Suprapubic skin (tissue), 4 donors: ENCODE data around the gene CNN2.

Source experiments
- CTCF ChIP-seq, 2 donors: fragments of 200-600 bp in 1 of 2; fragments of 450-650 bp in 1 of 2; sonication (generic) in 1 of 2; IDR thresholded peaks; one replicate each; pipeline ENCODE4 v1.5.1; 2016 to 2019; ENCODE audit warnings: antibody characterized with exemption in 2 of 2, mild to moderate bottlenecking in 1 of 2, moderate library complexity in 1 of 2
- POLR2A ChIP-seq, 2 donors: fragments of 450-650 bp; IDR thresholded peaks; one replicate each; pipeline ENCODE4 v1.6.1; 2017; ENCODE audit warnings: antibody characterized with exemption in 2 of 2, mild to moderate bottlenecking in 2 of 2, moderate library complexity in 2 of 2
- POLR2AphosphoS5 ChIP-seq, 3 donors: sonication (generic); formaldehyde crosslinking; IDR thresholded peaks; one replicate each; pipeline ENCODE4 v1.6.1; 2017; ENCODE audit warnings: antibody characterized with exemption in 3 of 3

DNA sequence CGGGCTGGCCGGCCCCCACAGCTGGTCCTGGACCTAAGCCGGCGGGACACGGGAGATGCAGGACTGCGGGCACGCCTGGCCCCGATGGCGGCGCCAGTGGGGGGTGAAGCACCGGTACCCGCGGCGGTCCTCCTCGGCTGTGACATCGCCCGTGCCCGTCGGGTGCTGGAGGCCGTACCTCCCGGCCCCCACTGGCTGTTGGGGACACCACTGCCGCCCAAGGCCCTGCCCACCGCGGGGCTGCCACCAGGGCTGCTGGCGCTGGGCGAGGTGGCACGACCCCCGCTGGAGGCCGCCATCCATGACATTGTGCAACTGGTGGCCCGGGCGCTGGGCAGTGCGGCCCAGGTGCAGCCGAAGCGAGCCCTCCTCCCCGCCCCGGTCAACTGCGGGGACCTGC, 23.1 kb upstream of the CNN2 start:
- TF ChIP-seq POLR2AphosphoS5 (IDR thresholded peaks at IDR 0.05) (no peak), CTCF (IDR thresholded peaks at IDR 0.05) (no peak), POLR2A (IDR thresholded peaks at IDR 0.05) (no peak)
